HepG2 (cell line): ENCODE data around the gene PSMD1. TPM values are rescaled to one million over a fixed set of nuclear protein-coding genes. Genes with fewer than 3 reads are reported as not detected.

Source experiments
- BCL6 ChIP-seq: IDR thresholded peaks from 2 replicates; pipeline ENCODE4 v1.6.1; 2016; ENCODE audit warnings: missing genetic modification reagents, missing compliant biosample characterization
- CAMTA2 ChIP-seq: sonication (generic); formaldehyde crosslinking; IDR thresholded peaks from 2 replicates; pipeline ENCODE4 v1.4.0; 2020; ENCODE audit warnings: mild to moderate bottlenecking, missing genetic modification reagents, borderline replicate concordance
- MIER2 ChIP-seq: IDR thresholded peaks from 2 replicates; pipeline ENCODE4 v1.6.1; 2016; ENCODE audit warnings: missing biosample characterization, missing genetic modification reagents
- NFKB2 ChIP-seq: sonication (generic); formaldehyde crosslinking; IDR thresholded peaks from 2 replicates; pipeline ENCODE4 v1.4.0; 2020; ENCODE audit warnings: missing genetic modification reagents, borderline replicate concordance
- SMAD1 ChIP-seq: sonication (generic); formaldehyde crosslinking; IDR thresholded peaks from 2 replicates; pipeline ENCODE4 v1.4.0; 2020; ENCODE audit warnings: missing genetic modification reagents, low read depth, mild to moderate bottlenecking, borderline replicate concordance
- SP140L ChIP-seq: sonication (generic); formaldehyde crosslinking; IDR thresholded peaks from 2 replicates; pipeline ENCODE4 v1.4.0; 2020; ENCODE audit warnings: missing genetic modification reagents, borderline replicate concordance
- SP2 ChIP-seq: sonication (generic); formaldehyde crosslinking; IDR thresholded peaks from 2 replicates; pipeline ENCODE4 v1.5.1; 2020; ENCODE audit warnings: mild to moderate bottlenecking, missing genetic modification reagents
- TOPORS ChIP-seq: sonication (generic); formaldehyde crosslinking; IDR thresholded peaks from 2 replicates; pipeline ENCODE4 v1.8.0; 2023; ENCODE audit warnings: mild to moderate bottlenecking, missing genetic modification reagents
- polyA plus RNA-seq, 8 experiments: library from polyadenylated mRNA; depleted of rRNA in 3 of 8; stranded (reverse) in 7 of 8; unstranded in 1 of 8; fragments of >200 nt; fragmentation: Illumina TruSeq in 4 of 8; extraction: Trizol in 4 of 8; gene quantifications; 2 replicates each; pipeline versions ENCODE4 v1.2.1 to v1.2.3, GENCODE V29; 2011 to 2016; ENCODE audit warnings: low read depth in 4 of 8, missing spikeins in 1 of 8, mixed read lengths in 1 of 8; ENCODE audit not compliant: insufficient read depth in 1 of 8
- total RNA-seq, 5 experiments: library from RNA; depleted of rRNA; stranded (reverse); fragments of >200 nt; fragmentation: Illumina TruSeq; extraction: Trizol; gene quantifications; 2 replicates each; pipeline ENCODE4 v1.2.3, GENCODE V29; 2016; ENCODE audit warnings: low read depth in 1 of 5
- TF ChIP-seq, protein P1 (sequence below): sonication (generic); formaldehyde crosslinking; IDR thresholded peaks from 2 replicates; pipeline ENCODE4 v1.4.0; 2020; ENCODE audit warnings: missing genetic modification reagents, borderline replicate concordance
- TF ChIP-seq, protein P2 (sequence below), 2 experiments: sonication (generic) in 1 of 2; formaldehyde crosslinking in 1 of 2; IDR thresholded peaks; 2 replicates each; pipeline versions ENCODE4 v1.4.0 to v1.6.1; 2016 to 2020; ENCODE audit warnings: borderline replicate concordance in 1 of 2, low read depth in 1 of 2, mild to moderate bottlenecking in 1 of 2, missing genetic modification reagents in 1 of 2
- TF ChIP-seq, protein P3 (sequence below): sonication (generic); formaldehyde crosslinking; IDR thresholded peaks from 2 replicates; pipeline ENCODE4 v1.5.0; 2020; ENCODE audit warnings: missing genetic modification reagents
- TF ChIP-seq, protein P4 (sequence below): sonication (generic); formaldehyde crosslinking; IDR thresholded peaks from 2 replicates; pipeline ENCODE4 v1.8.0; 2022; ENCODE audit warnings: missing genetic modification reagents, mild to moderate bottlenecking, inconsistent platforms, borderline replicate concordance
- TF ChIP-seq, protein P5 (sequence below): IDR thresholded peaks from 2 replicates; pipeline ENCODE4 v1.6.1; 2016; ENCODE audit warnings: mild to moderate bottlenecking, missing biosample characterization, missing genetic modification reagents
- TF ChIP-seq, protein P6 (sequence below): sonication (generic); formaldehyde crosslinking; IDR thresholded peaks from 2 replicates; pipeline ENCODE4 v1.8.0; 2022; ENCODE audit warnings: low read depth, missing genetic modification reagents
- TF ChIP-seq, protein P7 (sequence below): IDR thresholded peaks from 2 replicates; pipeline ENCODE4 v1.6.1; 2016; ENCODE audit warnings: missing genetic modification reagents, missing compliant biosample characterization

The PSMD1 gene
- total and polyA plus RNA-seq, 2 of the 13 experiments (the other 11 are each of a cell fraction or from before 2014, with no cell fraction given): 136 to 191 TPM

DNA sequence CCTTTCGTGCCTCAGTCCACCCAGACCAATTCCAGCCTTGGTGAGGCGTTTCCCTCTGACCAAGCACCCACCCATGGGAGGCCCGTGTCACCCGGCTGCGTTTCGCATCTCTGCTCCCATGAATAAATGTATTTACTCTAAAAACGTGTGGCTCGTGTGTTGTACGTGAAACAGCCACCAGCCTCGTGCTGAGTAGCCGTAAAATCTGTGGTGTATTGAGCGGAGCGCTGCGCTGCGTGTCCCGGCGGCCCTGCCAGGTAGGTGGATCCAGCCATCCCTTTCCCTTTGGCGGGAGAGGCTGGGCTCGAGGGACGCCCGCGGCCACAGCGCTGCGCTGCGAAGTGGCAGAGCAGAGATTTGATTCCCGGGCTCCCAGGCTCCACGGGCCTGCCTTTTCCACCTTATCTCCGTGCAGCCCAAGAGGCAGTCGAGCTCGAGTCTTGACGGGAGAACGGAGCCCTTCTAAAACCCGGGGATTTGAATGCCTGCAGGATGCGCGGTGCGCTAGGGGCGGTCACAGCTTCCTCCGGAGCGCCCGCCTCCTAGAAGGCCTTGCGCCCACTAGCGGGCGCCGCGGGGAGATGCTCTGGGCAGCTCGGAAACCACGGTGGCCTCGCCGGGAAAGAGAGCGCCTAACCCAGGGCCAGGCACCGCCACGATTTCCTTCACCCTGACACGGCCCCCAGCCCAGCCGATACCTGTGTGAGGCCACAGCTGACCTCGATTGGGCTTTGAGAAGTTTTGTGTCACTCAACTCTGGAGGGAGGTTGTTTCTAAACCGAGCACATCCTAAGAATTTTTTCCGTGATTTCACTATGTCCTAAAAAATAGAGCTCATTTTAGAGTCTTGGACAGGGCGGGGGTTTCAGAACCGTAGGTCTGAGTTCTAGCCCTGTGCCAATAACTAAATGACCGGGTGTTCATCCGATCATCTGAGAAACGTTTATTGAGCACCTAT lies 3.9 kb upstream of the PSMD1 start (continued):
- TF ChIP-seq, protein P1, sequence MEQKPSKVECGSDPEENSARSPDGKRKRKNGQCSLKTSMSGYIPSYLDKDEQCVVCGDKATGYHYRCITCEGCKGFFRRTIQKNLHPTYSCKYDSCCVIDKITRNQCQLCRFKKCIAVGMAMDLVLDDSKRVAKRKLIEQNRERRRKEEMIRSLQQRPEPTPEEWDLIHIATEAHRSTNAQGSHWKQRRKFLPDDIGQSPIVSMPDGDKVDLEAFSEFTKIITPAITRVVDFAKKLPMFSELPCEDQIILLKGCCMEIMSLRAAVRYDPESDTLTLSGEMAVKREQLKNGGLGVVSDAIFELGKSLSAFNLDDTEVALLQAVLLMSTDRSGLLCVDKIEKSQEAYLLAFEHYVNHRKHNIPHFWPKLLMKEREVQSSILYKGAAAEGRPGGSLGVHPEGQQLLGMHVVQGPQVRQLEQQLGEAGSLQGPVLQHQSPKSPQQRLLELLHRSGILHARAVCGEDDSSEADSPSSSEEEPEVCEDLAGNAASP (CRISPR knock-in tag): 0 out of 2 replicates have a peak, but pooled peaks have one; percentile 42
- no peak for TF ChIP-seq SP2 (CRISPR knock-in tag)
- TF ChIP-seq, protein P2, sequence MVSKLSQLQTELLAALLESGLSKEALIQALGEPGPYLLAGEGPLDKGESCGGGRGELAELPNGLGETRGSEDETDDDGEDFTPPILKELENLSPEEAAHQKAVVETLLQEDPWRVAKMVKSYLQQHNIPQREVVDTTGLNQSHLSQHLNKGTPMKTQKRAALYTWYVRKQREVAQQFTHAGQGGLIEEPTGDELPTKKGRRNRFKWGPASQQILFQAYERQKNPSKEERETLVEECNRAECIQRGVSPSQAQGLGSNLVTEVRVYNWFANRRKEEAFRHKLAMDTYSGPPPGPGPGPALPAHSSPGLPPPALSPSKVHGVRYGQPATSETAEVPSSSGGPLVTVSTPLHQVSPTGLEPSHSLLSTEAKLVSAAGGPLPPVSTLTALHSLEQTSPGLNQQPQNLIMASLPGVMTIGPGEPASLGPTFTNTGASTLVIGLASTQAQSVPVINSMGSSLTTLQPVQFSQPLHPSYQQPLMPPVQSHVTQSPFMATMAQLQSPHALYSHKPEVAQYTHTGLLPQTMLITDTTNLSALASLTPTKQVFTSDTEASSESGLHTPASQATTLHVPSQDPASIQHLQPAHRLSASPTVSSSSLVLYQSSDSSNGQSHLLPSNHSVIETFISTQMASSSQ (IDR thresholded peaks at IDR 0.05; ENCODE audit: low read depth): no peak
- TF ChIP-seq, protein P2 (CRISPR knock-in tag; IDR thresholded peaks at IDR 0.05; ENCODE audit: borderline replicate concordance): peak; percentile 76; the same call in 1 of the 2 replicates
- no peak for TF ChIP-seq SP140L (CRISPR knock-in tag)
- no peak for TF ChIP-seq SMAD1 (CRISPR knock-in tag)
- TF ChIP-seq MIER2: no peak
- TF ChIP-seq CAMTA2: peak; percentile 54; the same call in 1 of the 2 replicates
- peak; percentile 89; the same call in 1 of the 2 replicates for TF ChIP-seq NFKB2
- TF ChIP-seq, protein P3, sequence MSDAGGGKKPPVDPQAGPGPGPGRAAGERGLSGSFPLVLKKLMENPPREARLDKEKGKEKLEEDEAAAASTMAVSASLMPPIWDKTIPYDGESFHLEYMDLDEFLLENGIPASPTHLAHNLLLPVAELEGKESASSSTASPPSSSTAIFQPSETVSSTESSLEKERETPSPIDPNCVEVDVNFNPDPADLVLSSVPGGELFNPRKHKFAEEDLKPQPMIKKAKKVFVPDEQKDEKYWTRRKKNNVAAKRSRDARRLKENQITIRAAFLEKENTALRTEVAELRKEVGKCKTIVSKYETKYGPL: peak; percentile 74; the same call in 1 of the 2 replicates
- TF ChIP-seq TOPORS (CRISPR knock-in tag): peak; percentile 86; the same call in 1 of the 2 replicates
- peak; percentile 36; the same call in 1 of the 2 replicates for TF ChIP-seq BCL6 (CRISPR knock-in tag)
- TF ChIP-seq, protein P4, sequence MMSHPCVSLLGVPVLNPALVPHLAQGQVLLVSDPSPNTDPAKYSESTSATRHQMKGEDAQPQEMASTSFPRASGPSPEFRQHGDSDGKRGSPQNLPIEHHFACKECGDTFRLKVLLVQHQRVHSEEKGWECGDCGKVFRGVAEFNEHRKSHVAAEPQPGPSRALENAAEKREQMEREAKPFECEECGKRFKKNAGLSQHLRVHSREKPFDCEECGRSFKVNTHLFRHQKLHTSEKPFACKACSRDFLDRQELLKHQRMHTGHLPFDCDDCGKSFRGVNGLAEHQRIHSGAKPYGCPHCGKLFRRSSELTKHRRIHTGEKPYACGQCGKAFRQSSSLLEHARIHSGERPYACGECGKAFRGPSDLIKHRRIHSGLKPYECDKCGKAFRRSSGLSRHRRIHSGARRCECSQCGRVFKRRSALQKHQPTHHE (CRISPR knock-in tag): peak; percentile 49; the same call in 1 of the 2 replicates
- TF ChIP-seq, protein P5, sequence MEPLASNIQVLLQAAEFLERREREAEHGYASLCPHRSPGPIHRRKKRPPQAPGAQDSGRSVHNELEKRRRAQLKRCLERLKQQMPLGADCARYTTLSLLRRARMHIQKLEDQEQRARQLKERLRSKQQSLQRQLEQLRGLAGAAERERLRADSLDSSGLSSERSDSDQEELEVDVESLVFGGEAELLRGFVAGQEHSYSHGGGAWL (CRISPR knock-in tag): 0 out of 2 replicates have a peak, but pooled peaks have one; percentile 42
- TF ChIP-seq, protein P6, sequence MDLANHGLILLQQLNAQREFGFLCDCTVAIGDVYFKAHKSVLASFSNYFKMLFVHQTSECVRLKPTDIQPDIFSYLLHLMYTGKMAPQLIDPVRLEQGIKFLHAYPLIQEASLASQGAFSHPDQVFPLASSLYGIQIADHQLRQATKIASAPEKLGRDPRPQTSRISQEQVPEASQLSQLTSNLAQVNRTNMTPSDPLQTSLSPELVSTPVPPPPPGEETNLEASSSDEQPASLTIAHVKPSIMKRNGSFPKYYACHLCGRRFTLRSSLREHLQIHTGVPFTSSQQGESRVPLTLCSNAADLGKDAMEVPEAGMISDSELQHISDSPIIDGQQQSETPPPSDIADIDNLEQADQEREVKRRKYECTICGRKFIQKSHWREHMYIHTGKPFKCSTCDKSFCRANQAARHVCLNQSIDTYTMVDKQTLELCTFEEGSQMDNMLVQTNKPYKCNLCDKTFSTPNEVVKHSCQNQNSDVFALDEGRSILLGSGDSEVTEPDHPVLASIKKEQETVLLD (CRISPR knock-in tag): peak; percentile 37; the same call in 1 of the 2 replicates
- TF ChIP-seq, protein P7, sequence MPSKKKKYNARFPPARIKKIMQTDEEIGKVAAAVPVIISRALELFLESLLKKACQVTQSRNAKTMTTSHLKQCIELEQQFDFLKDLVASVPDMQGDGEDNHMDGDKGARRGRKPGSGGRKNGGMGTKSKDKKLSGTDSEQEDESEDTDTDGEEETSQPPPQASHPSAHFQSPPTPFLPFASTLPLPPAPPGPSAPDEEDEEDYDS (CRISPR knock-in tag): 0 out of 2 replicates have a peak, but pooled peaks have one; percentile 55
